HepG2 (cell line): Measurements from ENCODE around the gene G6PC3. TPM values are rescaled to one million over a fixed set of nuclear protein-coding genes. Genes with fewer than 3 reads are reported as not detected.

ENCODE experiments used
- AGO2 ChIP-seq: fragments of 200-400 bp; formaldehyde crosslinking; optimal IDR thresholded peaks from 2 replicates; pipeline ENCODE3; 2017; ENCODE audit warnings: mild to moderate bottlenecking, low read depth, low read length, moderate library complexity
- ATF1 ChIP-seq: IDR thresholded peaks from 2 replicates; pipeline ENCODE4 v1.6.1; 2016; ENCODE audit warnings: mild to moderate bottlenecking, control low read depth
- ISX ChIP-seq: sonication (generic); formaldehyde crosslinking; conservative IDR thresholded peaks from 2 replicates; pipeline ENCODE4 v1.5.0; 2020; ENCODE audit warnings: missing genetic modification reagents
- MTA3 ChIP-seq: sonication (generic); formaldehyde crosslinking; IDR thresholded peaks from 2 replicates; pipeline ENCODE4 v1.4.0; 2020; ENCODE audit warnings: missing genetic modification reagents
- TEAD3 ChIP-seq: optimal IDR thresholded peaks from 2 replicates; pipeline ENCODE3; 2016; ENCODE audit warnings: borderline replicate concordance
- XBP1 ChIP-seq: sonication (generic); formaldehyde crosslinking; IDR thresholded peaks from 2 replicates; pipeline ENCODE4 v1.5.0; 2020; ENCODE audit warnings: missing genetic modification reagents
- ZNF292 ChIP-seq: sonication (generic); formaldehyde crosslinking; IDR thresholded peaks from 2 replicates; pipeline ENCODE4 v1.8.1; 2022; ENCODE audit warnings: mild to moderate bottlenecking, low read depth, missing genetic modification reagents, borderline replicate concordance
- polyA plus RNA-seq, 8 experiments: library from polyadenylated mRNA; depleted of rRNA in 3 of 8; stranded (reverse) in 7 of 8; unstranded in 1 of 8; fragments of >200 nt; fragmentation: Illumina TruSeq in 4 of 8; extraction: Trizol in 4 of 8; gene quantifications; 2 replicates each; pipeline versions ENCODE4 v1.2.1 to v1.2.3, GENCODE V29; 2011 to 2016; ENCODE audit warnings: low read depth in 4 of 8, missing spikeins in 1 of 8, mixed read lengths in 1 of 8; ENCODE audit not compliant: insufficient read depth in 1 of 8
- total RNA-seq, 5 experiments: library from RNA; depleted of rRNA; stranded (reverse); fragments of >200 nt; fragmentation: Illumina TruSeq; extraction: Trizol; gene quantifications; 2 replicates each; pipeline ENCODE4 v1.2.3, GENCODE V29; 2016; ENCODE audit warnings: low read depth in 1 of 5
- TF ChIP-seq, protein P1 (sequence below): sonication (generic); formaldehyde crosslinking; IDR thresholded peaks from 2 replicates; pipeline ENCODE4 v1.5.1; 2020; ENCODE audit warnings: missing genetic modification reagents, mild to moderate bottlenecking, borderline replicate concordance
- TF ChIP-seq, protein P2 (sequence below): sonication (generic); formaldehyde crosslinking; IDR thresholded peaks from 2 replicates; pipeline ENCODE4 v1.8.0; 2022; ENCODE audit warnings: mild to moderate bottlenecking, missing genetic modification reagents, moderate library complexity
- TF ChIP-seq, protein P3 (sequence below): sonication (generic); formaldehyde crosslinking; IDR thresholded peaks from 2 replicates; pipeline ENCODE4 v1.8.0; 2022; ENCODE audit warnings: mild to moderate bottlenecking, missing genetic modification reagents, moderate library complexity
- TF ChIP-seq, protein P4 (sequence below): sonication (generic); formaldehyde crosslinking; IDR thresholded peaks from 2 replicates; pipeline ENCODE4 v1.4.0; 2020; ENCODE audit warnings: mild to moderate bottlenecking, missing genetic modification reagents
- TF ChIP-seq, protein P5 (sequence below): sonication (generic); formaldehyde crosslinking; conservative IDR thresholded peaks from 2 replicates; pipeline ENCODE4 v1.4.0; 2020; ENCODE audit warnings: missing genetic modification reagents
- TF ChIP-seq, protein P6 (sequence below): sonication (generic); formaldehyde crosslinking; conservative IDR thresholded peaks from 2 replicates; pipeline ENCODE4 v1.8.0; 2022; ENCODE audit warnings: low read depth, missing genetic modification reagents
- TF ChIP-seq, protein P7 (sequence below): IDR thresholded peaks from 2 replicates; pipeline ENCODE4 v1.6.1; 2018; ENCODE audit warnings: missing genetic modification reagents, mild to moderate bottlenecking, missing compliant biosample characterization
- TF ChIP-seq, protein P8 (sequence below): sonication (generic); formaldehyde crosslinking; IDR thresholded peaks from 2 replicates; pipeline ENCODE4 v1.9.0; 2022; ENCODE audit warnings: low read depth, missing genetic modification reagents

G6PC3 gene
- total and polyA plus RNA-seq, 2 of the 13 experiments (the other 11 are each of a cell fraction or from before 2014, with no cell fraction given) = 38.5 to 75.8 TPM

DNA sequence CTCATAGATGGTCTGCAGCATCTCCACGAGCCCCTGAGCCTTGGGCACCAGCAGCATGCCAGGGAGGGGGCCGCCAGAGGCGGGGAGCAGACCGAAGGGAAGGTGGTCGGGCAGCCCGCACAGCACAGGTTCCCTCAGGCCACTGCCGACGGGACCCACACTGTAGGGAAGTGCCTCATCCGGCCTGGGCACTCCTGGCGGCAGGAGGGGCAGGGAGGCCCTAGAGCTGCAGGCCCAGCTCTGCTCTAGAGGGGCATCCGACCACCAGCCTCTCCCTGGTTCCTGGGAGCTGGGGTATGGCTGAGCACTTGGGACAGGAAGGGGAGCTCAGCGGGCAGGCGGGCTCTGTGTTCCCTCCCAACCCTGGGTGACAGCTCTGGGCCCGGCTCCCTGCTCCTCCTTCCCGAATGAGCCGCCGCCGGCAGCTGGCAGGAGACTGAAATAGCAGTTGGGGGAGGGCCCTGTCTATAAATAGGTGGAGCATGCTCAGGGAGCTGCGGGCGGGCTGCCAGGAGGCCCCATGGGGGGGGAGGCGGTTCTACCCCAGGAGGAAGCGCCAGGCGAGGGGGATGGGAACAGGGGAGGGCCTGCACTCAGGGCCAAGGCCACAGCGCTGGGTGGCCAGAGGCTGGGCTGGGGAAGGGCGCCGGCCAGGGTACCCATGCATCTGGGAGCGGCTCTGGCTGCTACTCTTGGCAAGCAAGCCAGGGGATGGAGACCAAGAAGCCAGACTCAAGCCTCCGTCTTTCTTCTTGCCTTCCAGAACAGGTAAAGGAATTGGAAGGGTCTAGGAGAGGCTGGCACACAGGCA, 40.5 kb downstream of the G6PC3 start (continued):
- TF ChIP-seq, protein P1, sequence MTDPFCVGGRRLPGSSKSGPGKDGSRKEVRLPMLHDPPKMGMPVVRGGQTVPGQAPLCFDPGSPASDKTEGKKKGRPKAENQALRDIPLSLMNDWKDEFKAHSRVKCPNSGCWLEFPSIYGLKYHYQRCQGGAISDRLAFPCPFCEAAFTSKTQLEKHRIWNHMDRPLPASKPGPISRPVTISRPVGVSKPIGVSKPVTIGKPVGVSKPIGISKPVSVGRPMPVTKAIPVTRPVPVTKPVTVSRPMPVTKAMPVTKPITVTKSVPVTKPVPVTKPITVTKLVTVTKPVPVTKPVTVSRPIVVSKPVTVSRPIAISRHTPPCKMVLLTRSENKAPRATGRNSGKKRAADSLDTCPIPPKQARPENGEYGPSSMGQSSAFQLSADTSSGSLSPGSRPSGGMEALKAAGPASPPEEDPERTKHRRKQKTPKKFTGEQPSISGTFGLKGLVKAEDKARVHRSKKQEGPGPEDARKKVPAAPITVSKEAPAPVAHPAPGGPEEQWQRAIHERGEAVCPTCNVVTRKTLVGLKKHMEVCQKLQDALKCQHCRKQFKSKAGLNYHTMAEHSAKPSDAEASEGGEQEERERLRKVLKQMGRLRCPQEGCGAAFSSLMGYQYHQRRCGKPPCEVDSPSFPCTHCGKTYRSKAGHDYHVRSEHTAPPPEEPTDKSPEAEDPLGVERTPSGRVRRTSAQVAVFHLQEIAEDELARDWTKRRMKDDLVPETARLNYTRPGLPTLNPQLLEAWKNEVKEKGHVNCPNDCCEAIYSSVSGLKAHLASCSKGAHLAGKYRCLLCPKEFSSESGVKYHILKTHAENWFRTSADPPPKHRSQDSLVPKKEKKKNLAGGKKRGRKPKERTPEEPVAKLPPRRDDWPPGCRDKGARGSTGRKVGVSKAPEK (CRISPR knock-in tag) = peak; percentile 90; the same call in 1 of the 2 replicates
- TF ChIP-seq, protein P2, sequence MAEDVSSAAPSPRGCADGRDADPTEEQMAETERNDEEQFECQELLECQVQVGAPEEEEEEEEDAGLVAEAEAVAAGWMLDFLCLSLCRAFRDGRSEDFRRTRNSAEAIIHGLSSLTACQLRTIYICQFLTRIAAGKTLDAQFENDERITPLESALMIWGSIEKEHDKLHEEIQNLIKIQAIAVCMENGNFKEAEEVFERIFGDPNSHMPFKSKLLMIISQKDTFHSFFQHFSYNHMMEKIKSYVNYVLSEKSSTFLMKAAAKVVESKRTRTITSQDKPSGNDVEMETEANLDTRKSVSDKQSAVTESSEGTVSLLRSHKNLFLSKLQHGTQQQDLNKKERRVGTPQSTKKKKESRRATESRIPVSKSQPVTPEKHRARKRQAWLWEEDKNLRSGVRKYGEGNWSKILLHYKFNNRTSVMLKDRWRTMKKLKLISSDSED = no peak
- peak; percentile 99 for TF ChIP-seq ZNF292
- TF ChIP-seq, protein P3, sequence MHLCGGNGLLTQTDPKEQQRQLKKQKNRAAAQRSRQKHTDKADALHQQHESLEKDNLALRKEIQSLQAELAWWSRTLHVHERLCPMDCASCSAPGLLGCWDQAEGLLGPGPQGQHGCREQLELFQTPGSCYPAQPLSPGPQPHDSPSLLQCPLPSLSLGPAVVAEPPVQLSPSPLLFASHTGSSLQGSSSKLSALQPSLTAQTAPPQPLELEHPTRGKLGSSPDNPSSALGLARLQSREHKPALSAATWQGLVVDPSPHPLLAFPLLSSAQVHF = peak; percentile 71; the same call in 1 of the 2 replicates
- TF ChIP-seq XBP1 = no peak
- TF ChIP-seq ATF1 = no peak
- TF ChIP-seq, protein P4, sequence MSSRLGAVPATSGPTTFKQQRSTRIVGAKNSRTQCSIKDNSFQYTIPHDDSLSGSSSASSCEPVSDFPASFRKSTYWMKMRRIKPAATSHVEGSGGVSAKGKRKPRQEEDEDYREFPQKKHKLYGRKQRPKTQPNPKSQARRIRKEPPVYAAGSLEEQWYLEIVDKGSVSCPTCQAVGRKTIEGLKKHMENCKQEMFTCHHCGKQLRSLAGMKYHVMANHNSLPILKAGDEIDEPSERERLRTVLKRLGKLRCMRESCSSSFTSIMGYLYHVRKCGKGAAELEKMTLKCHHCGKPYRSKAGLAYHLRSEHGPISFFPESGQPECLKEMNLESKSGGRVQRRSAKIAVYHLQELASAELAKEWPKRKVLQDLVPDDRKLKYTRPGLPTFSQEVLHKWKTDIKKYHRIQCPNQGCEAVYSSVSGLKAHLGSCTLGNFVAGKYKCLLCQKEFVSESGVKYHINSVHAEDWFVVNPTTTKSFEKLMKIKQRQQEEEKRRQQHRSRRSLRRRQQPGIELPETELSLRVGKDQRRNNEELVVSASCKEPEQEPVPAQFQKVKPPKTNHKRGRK (CRISPR knock-in tag) = peak; percentile 81; the same call in 1 of the 2 replicates
- no peak for TF ChIP-seq MTA3 (CRISPR knock-in tag)
- TF ChIP-seq, protein P5, sequence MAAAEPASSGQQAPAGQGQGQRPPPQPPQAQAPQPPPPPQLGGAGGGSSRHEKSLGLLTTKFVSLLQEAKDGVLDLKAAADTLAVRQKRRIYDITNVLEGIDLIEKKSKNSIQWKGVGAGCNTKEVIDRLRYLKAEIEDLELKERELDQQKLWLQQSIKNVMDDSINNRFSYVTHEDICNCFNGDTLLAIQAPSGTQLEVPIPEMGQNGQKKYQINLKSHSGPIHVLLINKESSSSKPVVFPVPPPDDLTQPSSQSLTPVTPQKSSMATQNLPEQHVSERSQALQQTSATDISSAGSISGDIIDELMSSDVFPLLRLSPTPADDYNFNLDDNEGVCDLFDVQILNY (CRISPR knock-in tag) = no peak; the same call in 1 of the 2 replicates
- TF ChIP-seq, protein P6, sequence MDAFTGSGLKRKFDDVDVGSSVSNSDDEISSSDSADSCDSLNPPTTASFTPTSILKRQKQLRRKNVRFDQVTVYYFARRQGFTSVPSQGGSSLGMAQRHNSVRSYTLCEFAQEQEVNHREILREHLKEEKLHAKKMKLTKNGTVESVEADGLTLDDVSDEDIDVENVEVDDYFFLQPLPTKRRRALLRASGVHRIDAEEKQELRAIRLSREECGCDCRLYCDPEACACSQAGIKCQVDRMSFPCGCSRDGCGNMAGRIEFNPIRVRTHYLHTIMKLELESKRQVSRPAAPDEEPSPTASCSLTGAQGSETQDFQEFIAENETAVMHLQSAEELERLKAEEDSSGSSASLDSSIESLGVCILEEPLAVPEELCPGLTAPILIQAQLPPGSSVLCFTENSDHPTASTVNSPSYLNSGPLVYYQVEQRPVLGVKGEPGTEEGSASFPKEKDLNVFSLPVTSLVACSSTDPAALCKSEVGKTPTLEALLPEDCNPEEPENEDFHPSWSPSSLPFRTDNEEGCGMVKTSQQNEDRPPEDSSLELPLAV (CRISPR knock-in tag) = no peak
- TF ChIP-seq, protein P7, sequence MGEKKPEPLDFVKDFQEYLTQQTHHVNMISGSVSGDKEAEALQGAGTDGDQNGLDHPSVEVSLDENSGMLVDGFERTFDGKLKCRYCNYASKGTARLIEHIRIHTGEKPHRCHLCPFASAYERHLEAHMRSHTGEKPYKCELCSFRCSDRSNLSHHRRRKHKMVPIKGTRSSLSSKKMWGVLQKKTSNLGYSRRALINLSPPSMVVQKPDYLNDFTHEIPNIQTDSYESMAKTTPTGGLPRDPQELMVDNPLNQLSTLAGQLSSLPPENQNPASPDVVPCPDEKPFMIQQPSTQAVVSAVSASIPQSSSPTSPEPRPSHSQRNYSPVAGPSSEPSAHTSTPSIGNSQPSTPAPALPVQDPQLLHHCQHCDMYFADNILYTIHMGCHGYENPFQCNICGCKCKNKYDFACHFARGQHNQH = peak; percentile 98
- peak; percentile 90 for TF ChIP-seq AGO2
- TF ChIP-seq, protein P8, sequence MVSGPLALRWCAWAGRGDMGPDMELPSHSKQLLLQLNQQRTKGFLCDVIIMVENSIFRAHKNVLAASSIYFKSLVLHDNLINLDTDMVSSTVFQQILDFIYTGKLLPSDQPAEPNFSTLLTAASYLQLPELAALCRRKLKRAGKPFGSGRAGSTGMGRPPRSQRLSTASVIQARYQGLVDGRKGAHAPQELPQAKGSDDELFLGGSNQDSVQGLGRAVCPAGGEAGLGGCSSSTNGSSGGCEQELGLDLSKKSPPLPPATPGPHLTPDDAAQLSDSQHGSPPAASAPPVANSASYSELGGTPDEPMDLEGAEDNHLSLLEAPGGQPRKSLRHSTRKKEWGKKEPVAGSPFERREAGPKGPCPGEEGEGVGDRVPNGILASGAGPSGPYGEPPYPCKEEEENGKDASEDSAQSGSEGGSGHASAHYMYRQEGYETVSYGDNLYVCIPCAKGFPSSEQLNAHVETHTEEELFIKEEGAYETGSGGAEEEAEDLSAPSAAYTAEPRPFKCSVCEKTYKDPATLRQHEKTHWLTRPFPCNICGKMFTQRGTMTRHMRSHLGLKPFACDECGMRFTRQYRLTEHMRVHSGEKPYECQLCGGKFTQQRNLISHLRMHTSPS (CRISPR knock-in tag) = peak; percentile 98
- peak; percentile 84 for TF ChIP-seq TEAD3 (CRISPR knock-in tag)
- TF ChIP-seq ISX (CRISPR knock-in tag) = no peak
